Panc1 (cell line): ENCODE results near the gene TTBK1. TPM values are rescaled to one million over a fixed set of nuclear protein-coding genes. Genes with fewer than 3 reads are reported as not detected.

ENCODE experiments used
- ATAC-seq: fragments of 200-7000 bp; cut with Tn5 transposase; 2 replicates; pipeline ENCODE4 v1.9.1; 2020; ENCODE audit warnings: mild to moderate bottlenecking, moderate library complexity
- BruUV-seq: library from RNA; stranded (reverse); fragments of 400-500 nt; replicated peaks from 2 replicates; lab custom pipeline; 2021; lab: Mats Ljungman, UMichigan
- CTCF ChIA-PET: fragments of 300-600 bp; sonication (Branson Sonifier 250); formaldehyde crosslinking; loops from one replicate; lab custom pipeline; 2022; ENCODE audit warnings: antibody characterized with exemption; lab: Charles Lee
- POLR2A ChIA-PET: fragments of 300-600 bp; sonication (Branson Sonifier 250); formaldehyde crosslinking; loops from one replicate; lab custom pipeline; 2022; ENCODE audit warnings: antibody characterized with exemption; lab: Charles Lee
- DNase-seq: peaks from one replicate; pipeline ENCODE4 v3.0.0-alpha.2; 2010; ENCODE audit warnings: low read depth, low spot score
- H3K27ac ChIP-seq: 2 replicates; pipeline ENCODE4 v1.5.1; 2011; ENCODE audit warnings: mild to moderate bottlenecking, low read length, inconsistent platforms
- H3K27me3 ChIP-seq: fragments of 200-500 bp; sonication (Bioruptor generic); 2 replicates; pipeline ENCODE4 v1.6.0; 2014; ENCODE audit warnings: low read length, inconsistent platforms; ENCODE audit not compliant: control insufficient read depth, insufficient read depth
- H3K36me3 ChIP-seq: fragments of 200-500 bp; sonication (Bioruptor generic); 2 replicates; pipeline ENCODE4 v1.5.1; 2014; ENCODE audit warnings: inconsistent platforms, mild to moderate bottlenecking, low read length, moderate library complexity; ENCODE audit not compliant: control insufficient read depth, insufficient read depth
- H3K4me1 ChIP-seq: 2 replicates; pipeline ENCODE4 v1.5.1; 2011; ENCODE audit warnings: inconsistent platforms, mild to moderate bottlenecking, low read length, moderate library complexity; ENCODE audit not compliant: control insufficient read depth, insufficient read depth
- H3K4me3 ChIP-seq, 2 experiments: 2 replicates each; pipeline ENCODE4 v1.5.1; 2011 to 2012; ENCODE audit warnings: low read depth in 2 of 2, low read length in 2 of 2, mild to moderate bottlenecking in 2 of 2, inconsistent platforms in 1 of 2, moderate library complexity in 1 of 2
- H3K9me3 ChIP-seq: fragments of 200-500 bp; sonication (Bioruptor generic); 2 replicates; pipeline ENCODE4 v1.5.1; 2014; ENCODE audit warnings: low read depth, mild to moderate bottlenecking, inconsistent platforms, low read length, moderate library complexity; ENCODE audit not compliant: control insufficient read depth, insufficient read depth
- POLR2AphosphoS5 ChIP-seq: IDR thresholded peaks from 2 replicates; pipeline ENCODE4 v1.6.1; 2012; ENCODE audit warnings: mild to moderate bottlenecking, low read depth, low read length, moderate library complexity
- SIN3A ChIP-seq: IDR thresholded peaks from 2 replicates; pipeline ENCODE4 v1.6.1; 2012; ENCODE audit warnings: low read depth, mild to moderate bottlenecking, low read length, moderate library complexity, borderline replicate concordance; ENCODE audit not compliant: insufficient read depth
- TCF7L2 ChIP-seq: IDR thresholded peaks from 2 replicates; pipeline ENCODE4 v1.6.1; 2011; ENCODE audit warnings: mild to moderate bottlenecking, low read depth, low read length, inconsistent platforms
- in situ Hi-C: cut with HindIII; loops from 2 replicates; pipeline ENCODE4 v1.10.0; 2016; ENCODE audit warnings: low sequenced_read_pairs, low pct_unique_long_range_greater_than_20kb
- intact Hi-C: fragments of 100-400 bp; cut with micrococcal nuclease; formaldehyde crosslinking; loops from one replicate; pipeline ENCODE4 v1.10.0; 2022; ENCODE audit not compliant: unreplicated experiment
- total RNA-seq: library from RNA; stranded (reverse); gene quantifications from one replicate; pipeline ENCODE4 v1.2.1, GENCODE V29; 2021; ENCODE audit not compliant: unreplicated experiment
- TF ChIP-seq, protein P1 (sequence below), 2 experiments: IDR thresholded peaks; 2 replicates each; pipeline ENCODE4 v1.6.1; 2011 to 2012; ENCODE audit warnings: low read depth in 2 of 2, control low read depth in 1 of 2, low read length in 1 of 2, mild to moderate bottlenecking in 1 of 2, moderate library complexity in 1 of 2; ENCODE audit not compliant: insufficient read depth in 1 of 2
- TF ChIP-seq, protein P2 (sequence below): fragments of 450-650 bp; IDR thresholded peaks from 2 replicates; pipeline ENCODE4 v1.5.1; 2017; ENCODE audit warnings: mild to moderate bottlenecking

Gene TTBK1
- total RNA-seq, 1 experiment from 2014 or later, result 0.10 TPM

DNA sequence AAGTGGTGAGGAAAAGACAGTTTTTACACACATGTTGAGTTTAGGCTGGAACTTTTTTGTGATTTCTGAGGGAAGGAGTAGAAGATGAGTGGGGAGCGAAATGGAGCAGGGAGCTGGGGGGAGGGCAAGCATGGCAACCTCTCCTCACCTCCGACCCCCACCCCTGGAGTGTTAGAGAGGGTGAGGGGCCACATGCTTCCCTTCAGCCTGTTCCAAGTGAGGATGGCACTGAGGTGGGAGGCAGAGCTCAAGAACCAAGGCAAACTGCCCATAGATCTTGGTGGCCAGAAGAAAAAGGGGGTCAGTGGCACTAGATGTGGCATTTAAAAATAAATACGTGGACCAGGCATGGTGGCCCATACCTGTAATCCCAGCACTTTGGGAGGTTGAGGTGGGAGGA is 4.8 kb downstream of the TTBK1 start:
- Histone ChIP-seq H3K4me1 (peaks cover 9% of the 10 kb centered on the region), H3K27me3 (peaks cover 14% of the 10 kb centered on the region), H3K4me3 (no peak overlapping the region), H3K36me3 (no peaks in the 10 kb centered on the region), H3K27ac (no peak overlapping the region), H3K9me3 (no peaks in the 10 kb centered on the region)
- ATAC-seq, result no peak
- CTCF ChIA-PET, result interaction anchor here (0.6 kb wide), 1 partner anchor 18 kb away, joined by 3 read pairs; no protein-coding TSS in a partner anchor
- DNase-seq, result no peak
- POLR2A ChIA-PET, result no interaction called here
- in situ Hi-C loops, result no loop called here
- intact Hi-C loops, result no loop called here
- BruUV-seq, result no TSS peak
- TF ChIP-seq, protein P1, sequence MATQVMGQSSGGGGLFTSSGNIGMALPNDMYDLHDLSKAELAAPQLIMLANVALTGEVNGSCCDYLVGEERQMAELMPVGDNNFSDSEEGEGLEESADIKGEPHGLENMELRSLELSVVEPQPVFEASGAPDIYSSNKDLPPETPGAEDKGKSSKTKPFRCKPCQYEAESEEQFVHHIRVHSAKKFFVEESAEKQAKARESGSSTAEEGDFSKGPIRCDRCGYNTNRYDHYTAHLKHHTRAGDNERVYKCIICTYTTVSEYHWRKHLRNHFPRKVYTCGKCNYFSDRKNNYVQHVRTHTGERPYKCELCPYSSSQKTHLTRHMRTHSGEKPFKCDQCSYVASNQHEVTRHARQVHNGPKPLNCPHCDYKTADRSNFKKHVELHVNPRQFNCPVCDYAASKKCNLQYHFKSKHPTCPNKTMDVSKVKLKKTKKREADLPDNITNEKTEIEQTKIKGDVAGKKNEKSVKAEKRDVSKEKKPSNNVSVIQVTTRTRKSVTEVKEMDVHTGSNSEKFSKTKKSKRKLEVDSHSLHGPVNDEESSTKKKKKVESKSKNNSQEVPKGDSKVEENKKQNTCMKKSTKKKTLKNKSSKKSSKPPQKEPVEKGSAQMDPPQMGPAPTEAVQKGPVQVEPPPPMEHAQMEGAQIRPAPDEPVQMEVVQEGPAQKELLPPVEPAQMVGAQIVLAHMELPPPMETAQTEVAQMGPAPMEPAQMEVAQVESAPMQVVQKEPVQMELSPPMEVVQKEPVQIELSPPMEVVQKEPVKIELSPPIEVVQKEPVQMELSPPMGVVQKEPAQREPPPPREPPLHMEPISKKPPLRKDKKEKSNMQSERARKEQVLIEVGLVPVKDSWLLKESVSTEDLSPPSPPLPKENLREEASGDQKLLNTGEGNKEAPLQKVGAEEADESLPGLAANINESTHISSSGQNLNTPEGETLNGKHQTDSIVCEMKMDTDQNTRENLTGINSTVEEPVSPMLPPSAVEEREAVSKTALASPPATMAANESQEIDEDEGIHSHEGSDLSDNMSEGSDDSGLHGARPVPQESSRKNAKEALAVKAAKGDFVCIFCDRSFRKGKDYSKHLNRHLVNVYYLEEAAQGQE (IDR thresholded peaks at IDR 0.05; ENCODE audit: insufficient read depth in 1 of 2, low read depth in 2 of 2, low read length in 1 of 2), result no peak
- no peak for TF ChIP-seq TCF7L2
- TF ChIP-seq POLR2AphosphoS5, result no peak
- TF ChIP-seq SIN3A, result no peak
- TF ChIP-seq, protein P2, sequence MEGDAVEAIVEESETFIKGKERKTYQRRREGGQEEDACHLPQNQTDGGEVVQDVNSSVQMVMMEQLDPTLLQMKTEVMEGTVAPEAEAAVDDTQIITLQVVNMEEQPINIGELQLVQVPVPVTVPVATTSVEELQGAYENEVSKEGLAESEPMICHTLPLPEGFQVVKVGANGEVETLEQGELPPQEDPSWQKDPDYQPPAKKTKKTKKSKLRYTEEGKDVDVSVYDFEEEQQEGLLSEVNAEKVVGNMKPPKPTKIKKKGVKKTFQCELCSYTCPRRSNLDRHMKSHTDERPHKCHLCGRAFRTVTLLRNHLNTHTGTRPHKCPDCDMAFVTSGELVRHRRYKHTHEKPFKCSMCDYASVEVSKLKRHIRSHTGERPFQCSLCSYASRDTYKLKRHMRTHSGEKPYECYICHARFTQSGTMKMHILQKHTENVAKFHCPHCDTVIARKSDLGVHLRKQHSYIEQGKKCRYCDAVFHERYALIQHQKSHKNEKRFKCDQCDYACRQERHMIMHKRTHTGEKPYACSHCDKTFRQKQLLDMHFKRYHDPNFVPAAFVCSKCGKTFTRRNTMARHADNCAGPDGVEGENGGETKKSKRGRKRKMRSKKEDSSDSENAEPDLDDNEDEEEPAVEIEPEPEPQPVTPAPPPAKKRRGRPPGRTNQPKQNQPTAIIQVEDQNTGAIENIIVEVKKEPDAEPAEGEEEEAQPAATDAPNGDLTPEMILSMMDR, result no peak

DNA sequence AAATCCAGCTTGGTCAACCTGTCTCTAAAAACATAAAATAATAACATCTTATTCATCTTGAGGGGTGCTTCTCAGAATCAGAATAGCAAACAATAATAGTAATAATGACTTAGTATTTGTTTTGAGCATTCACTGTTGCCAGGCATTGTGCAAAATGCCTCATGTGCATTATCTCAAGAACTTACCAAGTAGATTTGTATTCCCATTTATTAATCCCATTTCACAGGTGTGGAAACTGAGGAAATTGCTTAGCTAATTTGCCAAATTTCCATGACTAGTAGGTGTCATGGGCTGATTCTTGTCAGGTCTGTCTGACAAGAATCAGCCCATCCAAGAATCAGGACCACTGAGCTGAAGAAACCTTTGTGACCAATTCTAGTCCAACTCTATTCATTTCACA is 5.5 kb downstream of the TTBK1 start:
- intact Hi-C loops, result no loop called here
- Histone ChIP-seq H3K4me3 (no peak overlapping the region), H3K27ac (no peak overlapping the region), H3K27me3 (peaks cover 14% of the 10 kb centered on the region), H3K9me3 (no peaks in the 10 kb centered on the region), H3K4me1 (peaks cover 9% of the 10 kb centered on the region), H3K36me3 (no peaks in the 10 kb centered on the region)
- ChIA-PET POLR2A (no interaction called here), CTCF (no interaction called here)
- in situ Hi-C loops, result no loop called here
- no peak for DNase-seq
- no peak for TF ChIP-seq TCF7L2
- TF ChIP-seq POLR2AphosphoS5, result no peak
- TF ChIP-seq, protein P1 (IDR thresholded peaks at IDR 0.05; ENCODE audit: insufficient read depth in 1 of 2, low read depth in 2 of 2, low read length in 1 of 2), result no peak
- TF ChIP-seq, protein P2, result no peak
- no peak for TF ChIP-seq SIN3A
- no TSS peak for BruUV-seq
- no peak for ATAC-seq
